Caco-2 (cell line): Measurements from ENCODE around the gene TNKS2. TPM values are rescaled to one million over a fixed set of nuclear protein-coding genes. Genes with fewer than 3 reads are reported as not detected.
"Not testable (repeated sequence)": the region's sequence is repeated elsewhere in the genome, so short reads cannot be mapped to it uniquely, and the experiment has no call there.

Experiments used
- BruUV-seq: library from RNA; stranded (reverse); fragments of 400-500 nt; replicated peaks from 2 replicates; lab custom pipeline; 2021; lab: Mats Ljungman, UMichigan
- CTCF ChIA-PET: fragments of 300-600 bp; sonication (Branson Sonifier 250); formaldehyde crosslinking; loops from one replicate; lab custom pipeline; 2022; ENCODE audit warnings: antibody characterized with exemption; lab: Charles Lee
- POLR2A ChIA-PET: fragments of 300-600 bp; sonication (Branson Sonifier 250); formaldehyde crosslinking; loops from one replicate; lab custom pipeline; 2022; ENCODE audit warnings: antibody characterized with exemption; lab: Charles Lee
- DNase-seq, 2 experiments: peaks; one replicate each; pipeline versions ENCODE4 v3.0.0 to v3.0.0-alpha.2; 2020 to 2022
- H3K27me3 ChIP-seq: replicated peaks from 2 replicates; pipeline ENCODE4 v1.6.0; 2011; ENCODE audit warnings: low read length; ENCODE audit not compliant: control insufficient read depth, insufficient read depth
- H3K36me3 ChIP-seq: 2 replicates; pipeline ENCODE4 v1.5.1; 2011; ENCODE audit warnings: low read length; ENCODE audit not compliant: control insufficient read depth, insufficient read depth
- H3K4me1 ChIP-seq: fragments of 250-450 bp; sonication (Bioruptor Pico); 2 replicates; pipeline ENCODE4 v1.5.1; 2020; ENCODE audit warnings: mild to moderate bottlenecking
- H3K4me3 ChIP-seq: 2 replicates; pipeline ENCODE4 v1.5.1; 2011; ENCODE audit warnings: low read depth, mild to moderate bottlenecking, control low read depth, low read length
- H3K9me3 ChIP-seq: fragments of 250-450 bp; sonication (Bioruptor Pico); 2 replicates; pipeline ENCODE4 v1.5.1; 2020; ENCODE audit warnings: mild to moderate bottlenecking, moderate library complexity
- H3K27ac Mint-ChIP-seq: one replicate; pipeline ENCODE4 v1.8.0; 2022; ENCODE audit warnings: mixed read lengths; ENCODE audit not compliant: unreplicated experiment
- H3K27me3 Mint-ChIP-seq: one replicate; pipeline ENCODE4 v1.8.0; 2022; ENCODE audit warnings: mixed read lengths; ENCODE audit not compliant: insufficient read depth, unreplicated experiment
- H3K36me3 Mint-ChIP-seq: one replicate; pipeline ENCODE4 v1.8.0; 2022; ENCODE audit warnings: mild to moderate bottlenecking, mixed read lengths; ENCODE audit not compliant: insufficient read depth, unreplicated experiment
- H3K4me1 Mint-ChIP-seq: one replicate; pipeline ENCODE4 v1.8.0; 2022; ENCODE audit warnings: low read depth, mixed read lengths; ENCODE audit not compliant: unreplicated experiment
- H3K4me3 Mint-ChIP-seq: one replicate; pipeline ENCODE4 v1.8.0; 2022; ENCODE audit warnings: mild to moderate bottlenecking, moderate library complexity, mixed read lengths; ENCODE audit not compliant: unreplicated experiment
- H3K9me3 Mint-ChIP-seq: one replicate; pipeline ENCODE4 v1.8.0; 2022; ENCODE audit warnings: mixed read lengths; ENCODE audit not compliant: unreplicated experiment
- intact Hi-C: fragments of 100-400 bp; cut with micrococcal nuclease; formaldehyde crosslinking; loops from one replicate; pipeline ENCODE4 v1.10.0; 2022; ENCODE audit not compliant: unreplicated experiment
- total RNA-seq: library from RNA; stranded (reverse); gene quantifications from 2 replicates; pipeline ENCODE4 v1.2.3, GENCODE V29; 2022
- TF ChIP-seq, protein P1 (sequence below), 2 experiments: fragments of 200-600 bp in 1 of 2; IDR thresholded peaks; 1 replicate in 1 of 2; 2 replicates in 1 of 2; pipeline versions ENCODE4 v1.5.1 to v1.8.0; 2011 to 2022; ENCODE audit warnings: antibody characterized with exemption in 1 of 2, control low read depth in 1 of 2, inconsistent platforms in 1 of 2, low read depth in 1 of 2, low read length in 1 of 2, mild to moderate bottlenecking in 1 of 2, moderate library complexity in 1 of 2; ENCODE audit not compliant: insufficient read depth in 1 of 2, severe bottlenecking in 1 of 2, unreplicated experiment in 1 of 2

The TNKS2 gene
- total RNA-seq, 1 experiment from 2014 or later = 48.5 TPM

DNA sequence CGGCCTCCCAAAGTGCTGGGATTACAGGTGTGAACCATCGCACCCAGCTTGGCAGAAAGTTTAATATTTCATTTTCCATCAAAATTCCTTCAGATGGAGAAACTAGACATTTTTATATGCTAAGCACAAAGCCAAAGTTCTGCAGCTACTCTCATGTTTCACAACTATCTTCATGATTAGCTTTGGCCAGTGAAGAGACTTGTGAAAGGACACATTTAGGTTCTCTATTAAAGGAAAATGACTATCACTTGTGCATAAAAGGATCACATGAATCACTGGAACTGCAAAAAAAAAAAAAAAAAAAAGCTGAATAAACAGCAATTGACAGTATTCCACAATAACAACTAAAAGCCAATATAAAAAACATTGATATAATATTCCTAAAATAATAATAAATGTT lies 94.8 kb downstream of the TNKS2 start:
- ChIA-PET POLR2A (interaction anchor here (0.6 kb wide), 1 partner anchor 14 kb away, joined by 5 read pairs; no protein-coding TSS in a partner anchor), CTCF (no interaction called here)
- DNase-seq = no peak
- H3K27ac Mint-ChIP-seq = no peak overlapping the region
- H3K4me1 Mint-ChIP-seq = peaks cover under 1% of the 10 kb centered on the region
- no peaks in the 10 kb centered on the region for H3K9me3 ChIP-seq
- TF ChIP-seq, protein P1, sequence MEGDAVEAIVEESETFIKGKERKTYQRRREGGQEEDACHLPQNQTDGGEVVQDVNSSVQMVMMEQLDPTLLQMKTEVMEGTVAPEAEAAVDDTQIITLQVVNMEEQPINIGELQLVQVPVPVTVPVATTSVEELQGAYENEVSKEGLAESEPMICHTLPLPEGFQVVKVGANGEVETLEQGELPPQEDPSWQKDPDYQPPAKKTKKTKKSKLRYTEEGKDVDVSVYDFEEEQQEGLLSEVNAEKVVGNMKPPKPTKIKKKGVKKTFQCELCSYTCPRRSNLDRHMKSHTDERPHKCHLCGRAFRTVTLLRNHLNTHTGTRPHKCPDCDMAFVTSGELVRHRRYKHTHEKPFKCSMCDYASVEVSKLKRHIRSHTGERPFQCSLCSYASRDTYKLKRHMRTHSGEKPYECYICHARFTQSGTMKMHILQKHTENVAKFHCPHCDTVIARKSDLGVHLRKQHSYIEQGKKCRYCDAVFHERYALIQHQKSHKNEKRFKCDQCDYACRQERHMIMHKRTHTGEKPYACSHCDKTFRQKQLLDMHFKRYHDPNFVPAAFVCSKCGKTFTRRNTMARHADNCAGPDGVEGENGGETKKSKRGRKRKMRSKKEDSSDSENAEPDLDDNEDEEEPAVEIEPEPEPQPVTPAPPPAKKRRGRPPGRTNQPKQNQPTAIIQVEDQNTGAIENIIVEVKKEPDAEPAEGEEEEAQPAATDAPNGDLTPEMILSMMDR (IDR thresholded peaks at IDR 0.05; ENCODE audit: insufficient read depth in 1 of 2, low read depth in 1 of 2, low read length in 1 of 2, severe bottlenecking in 1 of 2, unreplicated experiment in 1 of 2) = no peak
- H3K9me3 Mint-ChIP-seq = no peaks in the 10 kb centered on the region
- H3K27me3 Mint-ChIP-seq = no peaks in the 10 kb centered on the region
- intact Hi-C loops = no loop called here
- no peak overlapping the region for H3K4me3 Mint-ChIP-seq
- H3K4me3 ChIP-seq = no peak overlapping the region
- no peaks in the 10 kb centered on the region; the same call in 1 of the 2 replicates for H3K27me3 ChIP-seq
- H3K4me1 ChIP-seq = peaks cover 4% of the 10 kb centered on the region; the same call in 1 of the 2 replicates
- no peaks in the 10 kb centered on the region for H3K36me3 ChIP-seq
- BruUV-seq = no TSS peak
- no peaks in the 10 kb centered on the region for H3K36me3 Mint-ChIP-seq

DNA sequence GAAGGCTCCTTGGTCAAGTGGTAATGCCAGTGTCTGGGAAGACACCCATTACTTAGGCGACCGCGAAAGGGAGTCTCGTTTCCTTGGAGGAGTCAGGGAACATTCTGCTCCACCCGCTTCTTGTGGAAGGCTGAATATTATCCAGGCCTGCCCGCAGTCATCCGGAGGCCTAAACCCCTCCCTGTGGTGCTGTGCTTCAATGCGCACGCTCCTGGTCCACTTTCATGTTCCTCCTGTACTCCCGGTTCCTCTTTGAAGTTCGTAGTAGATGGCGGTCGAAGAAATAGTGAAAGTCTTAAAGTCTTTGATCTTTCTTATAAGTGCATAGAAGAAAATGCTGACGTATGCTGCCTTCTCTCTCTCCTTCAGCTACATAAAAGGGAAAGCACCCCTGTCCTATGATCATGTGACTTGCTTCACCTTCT lies 96.0 kb downstream of the TNKS2 start:
- H3K4me1 ChIP-seq, H3K27ac Mint-ChIP-seq, H3K36me3 Mint-ChIP-seq, POLR2A ChIA-PET, H3K4me3 Mint-ChIP-seq, H3K9me3 Mint-ChIP-seq, intact Hi-C loops, H3K9me3 ChIP-seq, DNase-seq, BruUV-seq, H3K27me3 Mint-ChIP-seq, H3K36me3 ChIP-seq, H3K27me3 ChIP-seq, CTCF ChIA-PET, H3K4me3 ChIP-seq, H3K4me1 Mint-ChIP-seq: not testable (repeated sequence)

DNA sequence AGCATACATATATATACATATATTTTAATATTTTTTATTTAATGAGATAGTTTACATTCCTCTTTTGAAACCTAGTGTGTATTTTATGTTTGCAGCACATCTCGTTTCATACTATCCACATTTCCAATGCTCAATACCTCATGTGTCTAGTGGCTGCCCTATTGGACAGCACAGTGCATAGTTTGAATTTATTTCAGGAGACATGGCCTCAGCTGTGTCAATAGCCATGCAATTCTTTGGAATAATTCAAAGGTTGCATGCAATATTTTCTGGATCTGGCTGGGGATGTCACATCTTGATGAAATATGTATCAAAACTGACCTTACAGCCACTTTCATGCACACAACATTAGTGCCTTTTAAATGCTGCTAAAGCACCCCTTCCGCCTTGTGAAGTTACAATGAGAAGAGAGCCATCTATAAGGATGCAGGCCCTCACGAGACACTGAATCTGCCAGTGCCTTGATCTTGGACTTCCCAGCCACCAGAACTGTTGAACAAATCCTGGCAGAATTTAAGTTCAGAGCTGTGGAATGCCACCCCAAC lies 98.1 kb downstream of the TNKS2 start:
- POLR2A ChIA-PET = no interaction called here
- H3K27ac Mint-ChIP-seq = no peak overlapping the region
- no peaks in the 10 kb centered on the region; the same call in 1 of the 2 replicates for H3K27me3 ChIP-seq
- no peaks in the 10 kb centered on the region for H3K27me3 Mint-ChIP-seq
- H3K36me3 ChIP-seq = no peaks in the 10 kb centered on the region
- H3K9me3 ChIP-seq = no peaks in the 10 kb centered on the region
- no peak overlapping the region for H3K4me3 ChIP-seq
- intact Hi-C loops = no loop called here
- H3K4me3 Mint-ChIP-seq = no peak overlapping the region
- DNase-seq = no peak
- H3K36me3 Mint-ChIP-seq = no peaks in the 10 kb centered on the region
- BruUV-seq = no TSS peak
- no peaks in the 10 kb centered on the region for H3K4me1 Mint-ChIP-seq
- TF ChIP-seq, protein P1 (IDR thresholded peaks at IDR 0.05; ENCODE audit: insufficient read depth in 1 of 2, low read depth in 1 of 2, low read length in 1 of 2, severe bottlenecking in 1 of 2, unreplicated experiment in 1 of 2) = no peak
- no peaks in the 10 kb centered on the region for H3K9me3 Mint-ChIP-seq
- no peaks in the 10 kb centered on the region for H3K4me1 ChIP-seq
- CTCF ChIA-PET = no interaction called here
